GM21576 (cell line): ENCODE measurements around the gene SHISAL2B.
"Not testable (repeated sequence)": the region's sequence is repeated elsewhere in the genome, so short reads cannot be mapped to it uniquely, and the experiment has no call there.

Source experiments
- ATAC-seq: cut with Tn5 transposase; IDR thresholded peaks from one replicate; pipeline ENCODE4 v1.9.1; 2021; ENCODE audit warnings: mild to moderate bottlenecking, moderate library complexity; ENCODE audit not compliant: unreplicated experiment

Gene SHISAL2B

DNA sequence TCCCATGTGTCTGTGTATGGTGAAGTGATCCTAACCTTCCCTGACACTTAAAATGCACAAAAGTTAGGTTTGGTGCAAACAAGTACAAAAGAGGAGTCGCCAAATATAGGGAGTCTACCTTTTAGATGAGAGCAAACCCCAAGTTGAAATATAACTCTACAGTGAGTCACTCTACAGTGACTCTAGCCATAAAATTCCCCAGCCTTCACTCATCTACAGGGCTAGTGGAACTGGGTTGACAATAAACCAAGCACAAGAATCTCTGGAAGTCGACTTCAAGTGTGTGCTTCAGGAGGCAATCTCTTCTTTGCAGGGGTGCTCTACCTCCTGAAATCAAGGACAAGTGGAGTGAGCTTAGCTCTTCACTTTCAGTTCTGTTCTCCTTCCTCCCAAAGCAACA is 3.3 kb downstream of the SHISAL2B start:
- ATAC-seq = no peak

DNA sequence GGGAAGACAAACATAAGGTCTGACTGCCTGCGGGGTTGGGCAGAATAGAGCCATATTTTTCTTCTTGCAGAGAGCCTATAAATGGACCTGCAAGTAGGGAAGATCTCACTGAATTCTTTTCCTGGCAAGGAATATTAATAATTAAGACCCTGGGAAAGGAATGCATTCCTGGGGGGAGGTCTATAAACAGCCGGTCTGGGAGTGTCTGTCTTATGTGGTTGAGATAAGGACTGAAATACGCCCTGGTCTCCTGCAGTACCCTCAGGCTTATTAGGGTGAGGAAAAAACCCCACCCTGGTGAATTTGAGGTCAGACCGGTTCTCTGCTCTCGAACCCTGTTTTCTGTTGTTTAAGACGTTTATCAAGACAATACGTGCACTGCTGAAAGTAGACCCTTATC is 6.1 kb downstream of the SHISAL2B start:
- ATAC-seq = not testable (repeated sequence)

DNA sequence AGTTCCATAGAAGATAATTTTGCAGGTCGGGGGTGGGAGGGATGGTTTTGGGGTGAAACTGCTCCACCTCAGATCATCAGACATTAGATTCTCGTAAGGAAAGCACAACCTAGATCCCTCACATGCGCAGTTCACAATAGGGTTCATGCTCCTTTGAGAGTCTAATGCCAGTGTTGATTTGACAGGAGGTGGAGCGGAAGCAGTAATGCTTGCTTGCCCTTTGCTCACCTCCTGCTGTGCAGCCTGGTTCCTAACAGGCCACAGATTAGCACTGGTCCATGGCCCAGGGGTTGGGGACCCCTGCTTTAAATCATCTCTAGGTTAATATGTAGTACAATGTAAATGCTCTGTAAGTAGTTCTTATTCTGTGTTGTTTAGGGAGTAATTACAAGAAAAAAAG is 10.5 kb downstream of the SHISAL2B start:
- ATAC-seq = no peak

DNA sequence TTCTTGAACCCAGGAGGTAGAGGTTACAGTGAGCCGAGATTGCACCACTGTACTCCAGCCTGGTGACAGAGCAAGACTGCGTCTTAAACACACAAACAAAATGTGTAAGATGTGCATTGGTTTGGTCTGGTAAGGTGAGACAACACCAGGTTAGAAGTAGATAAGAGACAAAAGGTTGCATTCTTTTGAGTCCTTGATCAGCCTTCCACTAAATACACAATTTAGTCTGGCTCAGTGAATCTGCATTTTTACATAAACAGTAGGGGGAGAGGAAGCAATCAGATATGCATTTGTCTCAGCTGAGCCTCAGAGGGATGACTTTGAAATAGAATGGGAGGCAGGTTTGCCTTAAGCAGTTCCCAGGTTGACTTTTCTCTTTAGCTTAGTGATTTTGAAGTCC is 15.8 kb downstream of the SHISAL2B start:
- not testable (repeated sequence) for ATAC-seq

DNA sequence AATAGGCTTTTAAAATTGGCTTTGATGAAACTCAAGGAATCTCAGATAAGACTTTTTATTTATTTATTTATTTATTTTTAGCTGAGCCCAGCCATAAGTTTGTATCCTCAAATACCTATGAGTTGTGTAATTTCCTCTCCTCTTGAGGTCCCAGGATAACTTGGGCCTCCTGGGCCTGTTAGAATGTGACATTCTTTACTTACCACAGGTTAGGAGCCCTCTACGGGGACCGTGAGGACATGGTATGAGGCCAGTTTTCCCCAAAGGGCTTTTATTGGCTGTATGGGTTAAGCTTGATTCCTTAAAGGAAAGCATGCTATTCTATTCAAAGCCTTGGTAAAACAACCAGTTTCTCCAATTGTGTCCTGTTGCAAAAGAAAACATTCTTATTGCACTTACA is 16.9 kb downstream of the SHISAL2B start:
- no peak for ATAC-seq

DNA sequence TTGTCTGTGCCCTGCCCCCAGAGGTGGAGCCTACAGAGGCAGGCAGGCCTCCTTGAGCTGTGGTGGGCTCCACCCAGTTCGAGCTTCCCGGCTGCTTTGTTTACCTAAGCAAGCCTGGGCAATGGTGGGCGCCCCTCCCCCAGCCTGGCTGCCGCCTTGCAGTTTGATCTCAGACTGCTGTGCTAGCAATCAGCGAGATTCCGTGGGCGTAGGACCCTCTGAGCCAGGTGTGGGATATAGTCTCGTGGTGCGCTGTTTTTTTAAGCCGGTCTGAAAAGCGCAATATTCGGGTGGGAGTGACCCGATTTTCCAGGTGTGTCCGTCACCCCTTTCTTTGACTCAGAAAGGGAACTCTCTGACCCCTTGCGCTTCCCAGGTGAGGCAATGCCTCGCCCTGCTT is 24.2 kb downstream of the SHISAL2B start:
- not testable (repeated sequence) for ATAC-seq

DNA sequence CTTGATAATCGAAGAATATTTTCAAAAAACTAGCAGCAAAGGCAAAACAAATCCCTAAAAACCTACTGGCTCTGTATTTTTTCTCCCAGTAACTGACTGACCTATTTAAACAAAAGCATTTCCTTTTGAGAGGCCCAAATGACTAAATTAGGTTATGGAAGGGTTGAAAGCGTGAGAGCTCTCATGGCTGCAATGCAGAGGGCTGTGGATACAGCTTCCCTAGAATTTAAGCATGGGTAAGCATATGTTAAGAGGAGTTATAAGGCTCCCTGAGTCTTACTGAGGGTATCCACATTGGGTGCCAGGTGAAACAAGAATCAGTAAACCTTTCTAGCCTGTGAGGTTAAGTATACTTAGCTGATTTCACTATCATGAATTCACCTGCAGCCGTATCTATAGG is 32.3 kb downstream of the SHISAL2B start:
- ATAC-seq = no peak

DNA sequence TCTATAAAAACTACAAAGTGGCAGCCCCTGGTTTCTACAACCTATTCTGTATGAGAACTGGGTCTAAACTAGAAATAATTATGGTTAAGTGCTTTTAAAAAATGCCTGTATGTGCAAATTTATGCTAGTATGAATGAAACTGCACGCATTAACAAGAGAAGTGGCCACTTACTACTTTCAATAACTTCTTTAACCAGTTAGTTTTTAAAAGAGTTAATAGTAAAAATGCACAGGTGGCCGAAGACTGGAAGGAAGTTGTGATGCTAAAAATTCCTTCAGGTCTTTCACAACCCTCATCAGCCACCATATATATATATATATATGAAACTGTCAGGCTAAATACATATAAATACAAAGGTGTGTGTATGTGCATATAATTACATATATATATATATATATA is 36.8 kb downstream of the SHISAL2B start:
- no peak for ATAC-seq

DNA sequence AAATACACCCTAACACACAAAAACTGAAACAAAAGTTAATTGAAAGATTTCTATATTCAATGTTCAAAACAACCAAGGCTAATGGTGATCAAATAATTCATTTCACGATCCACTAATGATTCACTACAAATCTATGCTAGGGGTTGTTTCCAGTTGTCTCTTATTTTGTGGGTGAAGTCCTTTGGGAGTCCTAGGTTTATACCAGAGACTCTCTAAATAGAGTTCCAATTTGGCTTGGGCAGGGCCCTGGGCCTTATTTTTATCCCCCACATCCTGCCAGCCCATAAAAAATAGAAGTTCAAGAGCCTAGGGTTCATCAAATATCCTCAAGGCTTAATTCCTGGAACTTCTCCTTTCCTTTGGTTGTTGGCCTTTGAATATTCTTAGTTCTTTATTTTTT is 52.1 kb downstream of the SHISAL2B start:
- ATAC-seq = no peak

DNA sequence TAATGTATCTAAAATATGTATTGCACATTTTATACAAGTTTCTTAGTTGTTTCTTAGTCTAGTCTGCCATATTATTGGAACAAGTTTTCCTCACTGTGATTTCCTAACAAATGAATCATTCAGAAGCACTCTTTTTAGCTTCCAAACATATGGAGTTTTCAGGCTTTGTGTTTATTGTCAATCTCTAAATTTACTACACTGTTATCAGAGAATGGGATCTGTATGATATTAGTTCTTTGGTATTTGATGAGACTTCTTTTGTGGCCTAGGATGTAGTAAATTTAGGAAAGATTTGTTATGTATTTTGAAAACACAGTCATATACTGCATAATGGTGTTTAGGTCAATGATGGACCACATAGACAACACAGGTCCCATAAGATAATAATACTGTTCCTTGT is 52.5 kb downstream of the SHISAL2B start:
- no peak for ATAC-seq

DNA sequence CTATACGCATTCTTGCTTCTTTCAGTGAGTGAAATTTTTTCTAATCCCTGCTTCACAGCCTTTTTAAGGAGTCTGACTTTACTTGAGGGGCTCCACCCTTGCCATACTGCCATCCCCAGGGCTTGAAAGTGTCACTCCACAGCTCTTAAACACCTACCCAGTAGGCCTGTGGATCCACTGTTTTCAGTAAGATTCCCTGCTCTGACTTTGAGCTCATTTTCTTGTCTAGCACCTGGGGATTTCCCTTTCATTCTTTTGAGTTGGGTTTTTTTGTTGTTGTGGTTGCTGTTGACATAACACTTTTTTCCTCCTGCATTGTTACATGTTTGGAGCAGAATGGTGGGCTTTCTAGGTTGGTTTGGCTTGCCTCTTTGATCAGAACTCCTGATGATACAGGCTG is 54.6 kb downstream of the SHISAL2B start:
- ATAC-seq = no peak

DNA sequence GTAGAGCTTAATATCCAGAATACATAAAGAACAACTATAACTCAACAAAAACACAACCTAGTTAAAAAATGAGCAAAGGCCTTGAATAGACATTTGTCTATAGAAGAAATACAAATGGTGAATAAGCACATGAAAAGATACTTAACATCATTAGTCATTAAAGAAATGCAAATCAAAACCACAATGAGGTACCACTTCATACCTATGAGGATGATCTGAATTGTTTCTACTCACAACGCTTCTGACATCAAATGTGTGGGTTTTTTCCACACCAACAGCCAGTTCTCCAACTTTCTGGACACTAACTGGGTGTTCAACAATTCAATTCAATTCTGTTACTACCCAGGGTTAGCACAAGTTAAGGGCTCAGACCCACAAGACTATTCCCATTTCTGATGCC is 56.1 kb downstream of the SHISAL2B start:
- ATAC-seq = no peak

DNA sequence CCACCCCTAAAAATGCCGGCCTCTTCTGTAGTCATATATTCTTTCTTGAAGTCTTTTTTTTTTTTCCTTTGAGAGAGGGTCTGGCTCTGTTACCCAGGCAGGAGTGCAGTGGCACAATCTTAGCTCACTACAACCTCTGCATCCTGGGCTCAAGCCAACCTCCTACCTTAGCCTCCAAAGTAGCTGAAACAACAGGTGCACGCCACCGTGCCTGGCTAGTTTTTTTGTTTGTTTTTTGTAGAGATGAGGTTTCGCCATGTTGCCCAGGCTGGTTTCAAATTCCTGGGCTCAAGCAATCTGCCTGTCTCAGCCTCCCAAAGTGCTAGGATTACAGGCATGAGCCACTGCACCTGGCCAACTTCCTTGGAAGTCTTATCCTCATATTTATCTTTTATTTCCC is 59.1 kb downstream of the SHISAL2B start:
- ATAC-seq = no peak

DNA sequence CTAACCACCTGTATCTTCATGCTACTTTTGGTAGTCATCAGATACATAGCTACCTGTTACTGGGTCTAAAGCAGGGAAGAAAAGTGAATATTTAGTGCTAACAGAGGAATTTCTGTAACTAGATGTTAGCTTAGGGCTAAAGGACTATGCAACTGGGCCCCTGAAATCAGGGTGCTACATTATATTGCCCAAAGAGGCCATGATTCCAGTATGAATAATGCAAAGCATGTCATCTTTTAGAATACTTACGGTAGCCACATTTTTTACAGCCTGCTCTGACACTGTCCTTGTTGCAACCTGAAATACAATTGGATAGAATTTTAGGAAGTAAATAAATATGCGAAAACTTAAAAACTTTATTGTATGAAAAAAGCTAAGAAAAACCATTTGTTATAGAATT is 63.8 kb downstream of the SHISAL2B start:
- no peak for ATAC-seq

DNA sequence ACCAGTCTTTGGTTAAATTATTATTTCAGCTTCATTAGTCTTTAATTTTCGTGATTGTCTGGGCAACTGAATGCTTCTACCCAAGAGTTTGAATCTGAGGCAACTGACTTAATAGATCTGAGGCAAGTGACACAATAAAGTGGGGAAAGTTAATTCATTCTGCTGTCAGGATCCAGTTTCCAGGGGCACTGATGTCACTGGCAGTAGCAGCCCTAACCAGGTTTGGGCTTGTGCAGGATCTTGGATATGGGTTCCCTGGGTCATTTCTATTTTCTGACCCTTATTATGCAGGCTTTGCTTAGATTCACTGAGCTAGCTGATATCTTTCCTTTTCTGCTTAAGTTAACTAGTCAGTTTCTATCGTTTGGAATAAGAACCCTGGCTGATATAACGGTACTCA is 68.6 kb downstream of the SHISAL2B start:
- no peak for ATAC-seq

DNA sequence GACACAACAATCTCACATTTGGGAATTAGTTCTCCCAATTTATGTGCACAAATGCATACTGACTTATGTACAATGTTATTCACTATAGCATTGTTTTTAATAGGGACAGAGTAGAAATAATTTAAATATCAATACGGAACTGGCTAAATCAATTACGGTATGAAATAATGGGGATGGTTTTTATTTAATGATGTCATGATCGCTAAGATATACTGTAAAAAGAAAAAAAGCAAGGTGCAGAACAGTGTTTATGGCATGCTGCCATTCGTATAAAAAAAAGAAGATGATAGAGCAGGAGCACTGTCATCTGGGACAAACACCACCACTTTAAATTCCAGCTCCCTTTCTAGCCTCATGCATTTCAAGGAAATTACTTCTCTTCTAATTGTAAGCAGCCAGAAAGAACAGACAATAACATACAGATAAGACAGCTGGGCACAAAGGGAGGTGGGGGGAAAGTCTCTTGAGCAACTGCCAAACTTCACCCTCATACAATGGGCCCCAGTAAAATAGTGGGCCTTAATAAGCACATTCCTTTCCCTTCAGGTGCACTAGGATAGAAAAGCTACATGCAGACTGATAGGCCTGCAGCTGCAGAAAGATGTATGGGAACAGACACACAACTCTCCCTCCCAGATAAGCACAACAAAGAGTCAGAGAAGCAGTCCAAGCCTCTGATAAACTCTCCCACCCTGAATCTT is 69.8 kb downstream of the SHISAL2B start:
- no peak for ATAC-seq

DNA sequence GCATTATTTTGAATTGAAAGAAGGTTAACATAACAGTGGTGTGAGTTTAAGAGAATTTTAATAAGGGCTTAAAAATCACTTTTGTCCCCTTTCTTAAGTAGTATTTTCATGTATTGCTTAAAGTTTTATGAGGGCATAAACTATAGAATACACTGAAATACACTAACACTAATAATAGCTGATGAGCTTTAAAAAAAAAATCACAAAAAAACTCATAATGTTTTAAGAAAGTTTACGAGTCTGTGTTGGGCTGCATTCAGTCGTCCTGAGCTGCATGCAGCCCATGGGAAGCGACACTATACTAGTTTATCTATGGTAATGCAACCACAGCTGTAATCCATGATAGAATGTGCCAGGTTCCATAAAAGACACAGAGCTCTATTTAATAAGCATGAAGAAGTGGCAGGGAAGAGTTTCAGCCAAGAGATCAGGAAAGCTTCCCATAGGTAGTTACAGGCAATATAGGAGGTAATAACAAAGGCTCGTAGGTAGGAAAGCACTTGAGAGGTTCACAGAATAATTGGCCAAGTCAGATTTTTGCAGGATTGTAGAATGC is 73.7 kb downstream of the SHISAL2B start:
- ATAC-seq = no peak

DNA sequence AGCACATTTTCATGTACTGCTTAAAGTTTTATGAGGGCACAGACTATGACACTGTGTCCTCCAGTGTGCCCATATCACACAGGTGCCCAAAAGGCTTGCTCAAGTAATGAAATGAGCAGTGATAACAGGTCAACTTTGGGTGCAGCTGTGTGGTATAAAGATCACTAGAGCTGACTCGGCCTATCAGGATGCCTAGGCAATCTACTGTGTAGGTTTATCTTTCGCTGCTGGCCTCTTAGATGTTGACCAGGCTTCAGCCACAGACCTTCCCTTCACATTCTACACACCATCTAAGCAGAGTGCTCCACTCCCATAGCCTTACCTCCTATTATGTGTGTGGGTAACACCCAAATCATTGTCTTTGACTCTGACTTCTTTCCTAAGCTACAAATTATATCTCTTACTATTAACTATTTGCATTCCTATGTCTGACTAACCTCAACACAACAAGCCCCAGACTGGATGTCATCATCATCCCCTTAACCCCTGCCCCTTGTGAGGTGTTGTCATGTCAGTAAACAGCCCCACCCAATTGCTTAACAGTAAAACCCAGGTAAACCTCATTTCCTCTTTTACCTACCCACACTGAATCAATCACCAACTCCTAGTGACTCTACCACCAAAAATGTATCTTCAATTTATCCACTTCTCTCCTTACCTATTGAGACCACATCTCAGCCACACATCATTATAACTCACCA is 75.7 kb downstream of the SHISAL2B start:
- no peak for ATAC-seq

DNA sequence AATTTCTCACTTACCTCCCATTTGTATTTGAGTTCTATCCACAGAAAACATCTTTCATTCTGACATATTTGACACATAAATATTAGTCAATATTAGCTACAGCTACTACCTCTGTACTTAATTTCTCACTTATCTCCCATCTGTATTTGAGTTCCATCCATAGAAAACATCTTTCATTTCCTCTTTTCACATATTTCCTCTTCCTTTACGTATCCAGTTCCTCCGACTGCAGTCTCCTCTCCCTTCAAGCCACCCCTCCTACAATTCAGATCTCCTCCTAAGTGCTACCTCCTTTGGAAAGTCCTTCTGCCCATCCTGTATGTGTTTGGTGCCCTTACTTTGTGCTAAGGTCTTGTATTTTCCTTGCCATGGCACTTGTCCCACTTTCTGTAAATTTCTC is 76.6 kb downstream of the SHISAL2B start:
- ATAC-seq = no peak
